ENCODE results near the gene MINDY1.

DNA sequence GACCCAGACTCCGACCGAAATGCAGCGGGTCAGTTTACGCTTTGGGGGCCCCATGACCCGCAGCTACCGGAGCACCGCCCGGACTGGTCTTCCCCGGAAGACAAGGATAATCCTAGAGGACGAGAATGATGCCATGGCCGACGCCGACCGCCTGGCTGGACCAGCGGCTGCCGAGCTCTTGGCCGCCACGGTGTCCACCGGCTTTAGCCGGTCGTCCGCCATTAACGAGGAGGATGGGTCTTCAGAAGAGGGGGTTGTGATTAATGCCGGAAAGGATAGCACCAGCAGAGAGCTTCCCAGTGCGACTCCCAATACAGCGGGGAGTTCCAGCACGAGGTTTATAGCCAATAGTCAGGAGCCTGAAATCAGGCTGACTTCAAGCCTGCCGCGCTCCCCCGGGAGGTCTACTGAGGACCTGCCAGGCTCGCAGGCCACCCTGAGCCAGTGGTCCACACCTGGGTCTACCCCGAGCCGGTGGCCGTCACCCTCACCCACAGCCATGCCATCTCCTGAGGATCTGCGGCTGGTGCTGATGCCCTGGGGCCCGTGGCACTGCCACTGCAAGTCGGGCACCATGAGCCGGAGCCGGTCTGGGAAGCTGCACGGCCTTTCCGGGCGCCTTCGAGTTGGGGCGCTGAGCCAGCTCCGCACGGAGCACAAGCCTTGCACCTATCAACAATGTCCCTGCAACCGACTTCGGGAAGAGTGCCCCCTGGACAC is 41.4 kb upstream of the MINDY1 start:
- TF ChIP-seq, protein P1, sequence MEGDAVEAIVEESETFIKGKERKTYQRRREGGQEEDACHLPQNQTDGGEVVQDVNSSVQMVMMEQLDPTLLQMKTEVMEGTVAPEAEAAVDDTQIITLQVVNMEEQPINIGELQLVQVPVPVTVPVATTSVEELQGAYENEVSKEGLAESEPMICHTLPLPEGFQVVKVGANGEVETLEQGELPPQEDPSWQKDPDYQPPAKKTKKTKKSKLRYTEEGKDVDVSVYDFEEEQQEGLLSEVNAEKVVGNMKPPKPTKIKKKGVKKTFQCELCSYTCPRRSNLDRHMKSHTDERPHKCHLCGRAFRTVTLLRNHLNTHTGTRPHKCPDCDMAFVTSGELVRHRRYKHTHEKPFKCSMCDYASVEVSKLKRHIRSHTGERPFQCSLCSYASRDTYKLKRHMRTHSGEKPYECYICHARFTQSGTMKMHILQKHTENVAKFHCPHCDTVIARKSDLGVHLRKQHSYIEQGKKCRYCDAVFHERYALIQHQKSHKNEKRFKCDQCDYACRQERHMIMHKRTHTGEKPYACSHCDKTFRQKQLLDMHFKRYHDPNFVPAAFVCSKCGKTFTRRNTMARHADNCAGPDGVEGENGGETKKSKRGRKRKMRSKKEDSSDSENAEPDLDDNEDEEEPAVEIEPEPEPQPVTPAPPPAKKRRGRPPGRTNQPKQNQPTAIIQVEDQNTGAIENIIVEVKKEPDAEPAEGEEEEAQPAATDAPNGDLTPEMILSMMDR (IDR thresholded peaks at IDR 0.05) = peak; percentile 77
- TF ChIP-seq ZFX (IDR thresholded peaks at IDR 0.05; ENCODE audit: borderline replicate concordance) = no peak
